ENCODE results near the gene KCTD4. TPM values are rescaled to one million over a fixed set of nuclear protein-coding genes. Genes with fewer than 3 reads are reported as not detected.

KCTD4 gene
- total RNA-seq, 1 donor from 2014 or later = not detected

- intact Hi-C loops (cut with micrococcal nuclease) = no loop called here
These were observed 15.6 kb downstream of the KCTD4 start for GRCh38 chr13:45185286-45185685.

GRCh38 chr13:45184693-45185092 is 16.2 kb downstream of the KCTD4 start:
- no peak overlapping the region for H3K27ac Mint-ChIP-seq
- no peaks in the 10 kb centered on the region for H3K9me3 Mint-ChIP-seq
- peaks cover 17% of the 10 kb centered on the region for H3K36me3 Mint-ChIP-seq (ENCODE audit: low read depth)
- no peak overlapping the region for H3K4me3 Mint-ChIP-seq (ENCODE audit: low read depth)
- no peak for DNase-seq (ENCODE audit: low spot score)
- H3K27me3 Mint-ChIP-seq (ENCODE audit: low read depth) = no peaks in the 10 kb centered on the region
- H3K4me1 Mint-ChIP-seq (ENCODE audit: low read depth) = peaks cover 7% of the 10 kb centered on the region
- intact Hi-C loops (cut with micrococcal nuclease) = no loop called here

More at GRCh38 chr13:45185286-45185685, 15.6 kb downstream of the KCTD4 start:
- Mint-ChIP-seq H3K27ac (no peak overlapping the region), H3K27me3 (ENCODE audit: low read depth) (no peaks in the 10 kb centered on the region), H3K4me3 (ENCODE audit: low read depth) (no peak overlapping the region), H3K36me3 (ENCODE audit: low read depth) (peaks cover 17% of the 10 kb centered on the region), H3K4me1 (ENCODE audit: low read depth) (peaks cover 7% of the 10 kb centered on the region), H3K9me3 (no peaks in the 10 kb centered on the region)
- DNase-seq (ENCODE audit: low spot score) = no peak

GRCh38 chr13:45180713-45181601 is 19.9 kb downstream of the KCTD4 start:
- Mint-ChIP-seq H3K36me3 (ENCODE audit: low read depth) (peaks cover 7% of the 10 kb centered on the region), H3K27ac (no peak overlapping the region), H3K27me3 (ENCODE audit: low read depth) (no peaks in the 10 kb centered on the region), H3K4me1 (ENCODE audit: low read depth) (peaks cover 20% of the 10 kb centered on the region), H3K9me3 (no peaks in the 10 kb centered on the region), H3K4me3 (ENCODE audit: low read depth) (no peak overlapping the region)
- intact Hi-C loops (cut with micrococcal nuclease) = no loop called here
- no peak for DNase-seq (ENCODE audit: low spot score)

- no peak overlapping the region for H3K27ac Mint-ChIP-seq
These were observed 20.5 kb downstream of the KCTD4 start for GRCh38 chr13:45180303-45180702.

GRCh38 chr13:45179428-45179827 is 21.4 kb downstream of the KCTD4 start:
- Mint-ChIP-seq H3K9me3 (no peaks in the 10 kb centered on the region), H3K36me3 (ENCODE audit: low read depth) (peaks cover 14% of the 10 kb centered on the region), H3K27ac (no peak overlapping the region), H3K4me1 (ENCODE audit: low read depth) (peaks cover 20% of the 10 kb centered on the region), H3K4me3 (ENCODE audit: low read depth) (no peak overlapping the region), H3K27me3 (ENCODE audit: low read depth) (no peaks in the 10 kb centered on the region)
- no peak for DNase-seq (ENCODE audit: low spot score)
- intact Hi-C loops (cut with micrococcal nuclease) = loop anchor here (5.0 kb wide), 1 partner anchor 662 kb away; no protein-coding TSS in a partner anchor

More at GRCh38 chr13:45180303-45180702, 20.5 kb downstream of the KCTD4 start:
- no peak overlapping the region for H3K4me3 Mint-ChIP-seq (ENCODE audit: low read depth)
- no peak for DNase-seq (ENCODE audit: low spot score)
- intact Hi-C loops (cut with micrococcal nuclease) = no loop called here
- no peaks in the 10 kb centered on the region for H3K27me3 Mint-ChIP-seq (ENCODE audit: low read depth)
- H3K4me1 Mint-ChIP-seq (ENCODE audit: low read depth) = peaks cover 20% of the 10 kb centered on the region
- no peaks in the 10 kb centered on the region for H3K9me3 Mint-ChIP-seq
- H3K36me3 Mint-ChIP-seq (ENCODE audit: low read depth) = peaks cover 7% of the 10 kb centered on the region

GRCh38 chr13:45178349-45179162 is 22.3 kb downstream of the KCTD4 start:
- no peak overlapping the region for H3K27ac Mint-ChIP-seq

GRCh38 chr13:45174478-45174877 is 26.4 kb downstream of the KCTD4 start:
- no peak for DNase-seq (ENCODE audit: low spot score)

More at GRCh38 chr13:45178349-45179162, 22.3 kb downstream of the KCTD4 start:
- Mint-ChIP-seq H3K9me3 (no peaks in the 10 kb centered on the region), H3K27me3 (ENCODE audit: low read depth) (no peaks in the 10 kb centered on the region), H3K36me3 (ENCODE audit: low read depth) (peaks cover 14% of the 10 kb centered on the region), H3K4me1 (ENCODE audit: low read depth) (peaks cover 20% of the 10 kb centered on the region), H3K4me3 (ENCODE audit: low read depth) (no peak overlapping the region)
- intact Hi-C loops (cut with micrococcal nuclease) = loop anchor here (5.0 kb wide), 1 partner anchor 661 kb away; no protein-coding TSS in a partner anchor
- no peak for DNase-seq (ENCODE audit: low spot score)

GRCh38 chr13:45168555-45168930 is 32.3 kb downstream of the KCTD4 start:
- no peak overlapping the region for H3K4me3 Mint-ChIP-seq (ENCODE audit: low read depth)
- no peaks in the 10 kb centered on the region for H3K9me3 Mint-ChIP-seq
- intact Hi-C loops (cut with micrococcal nuclease) = loop anchor here (5.0 kb wide), 1 partner anchor 46 kb away; the partner anchor contains the start of gene GTF2F2
- no peak overlapping the region for H3K27ac Mint-ChIP-seq
- peaks cover 5% of the 10 kb centered on the region for H3K4me1 Mint-ChIP-seq (ENCODE audit: low read depth)
- no peak for DNase-seq (ENCODE audit: low spot score)
- H3K36me3 Mint-ChIP-seq (ENCODE audit: low read depth) = peaks cover 22% of the 10 kb centered on the region
- H3K27me3 Mint-ChIP-seq (ENCODE audit: low read depth) = no peaks in the 10 kb centered on the region

More at GRCh38 chr13:45174478-45174877, 26.4 kb downstream of the KCTD4 start:
- intact Hi-C loops (cut with micrococcal nuclease) = no loop called here
- peaks cover 16% of the 10 kb centered on the region for H3K4me1 Mint-ChIP-seq (ENCODE audit: low read depth)
- no peaks in the 10 kb centered on the region for H3K9me3 Mint-ChIP-seq
- H3K4me3 Mint-ChIP-seq (ENCODE audit: low read depth) = no peak overlapping the region
- H3K27ac Mint-ChIP-seq = no peak overlapping the region
- peaks cover 18% of the 10 kb centered on the region for H3K36me3 Mint-ChIP-seq (ENCODE audit: low read depth)
- no peaks in the 10 kb centered on the region for H3K27me3 Mint-ChIP-seq (ENCODE audit: low read depth)

- no peaks in the 10 kb centered on the region for H3K9me3 Mint-ChIP-seq
- no peak overlapping the region for H3K4me3 Mint-ChIP-seq (ENCODE audit: low read depth)
- intact Hi-C loops (cut with micrococcal nuclease) = loop anchor here (5.0 kb wide), 1 partner anchor 46 kb away; the partner anchor contains the start of gene GTF2F2
- H3K27ac Mint-ChIP-seq = no peak overlapping the region
- peaks cover 22% of the 10 kb centered on the region for H3K36me3 Mint-ChIP-seq (ENCODE audit: low read depth)
- peaks cover 8% of the 10 kb centered on the region for H3K4me1 Mint-ChIP-seq (ENCODE audit: low read depth)
- H3K27me3 Mint-ChIP-seq (ENCODE audit: low read depth) = no peaks in the 10 kb centered on the region
- DNase-seq (ENCODE audit: low spot score) = no peak
These were observed 33.0 kb downstream of the KCTD4 start for GRCh38 chr13:45167611-45168554.

GRCh38 chr13:45166858-45167257 is 34.0 kb downstream of the KCTD4 start:
- H3K4me1 Mint-ChIP-seq (ENCODE audit: low read depth) = peaks cover 11% of the 10 kb centered on the region
- intact Hi-C loops (cut with micrococcal nuclease) = loop anchor here (5.0 kb wide), 1 partner anchor 45 kb away; the partner anchor contains the start of gene GTF2F2
- H3K36me3 Mint-ChIP-seq (ENCODE audit: low read depth) = peaks cover 19% of the 10 kb centered on the region
- H3K9me3 Mint-ChIP-seq = no peaks in the 10 kb centered on the region
- no peak overlapping the region for H3K27ac Mint-ChIP-seq
- no peaks in the 10 kb centered on the region for H3K27me3 Mint-ChIP-seq (ENCODE audit: low read depth)
- H3K4me3 Mint-ChIP-seq (ENCODE audit: low read depth) = no peak overlapping the region
- no peak for DNase-seq (ENCODE audit: low spot score)

- no peak overlapping the region for H3K27ac Mint-ChIP-seq
- no peak overlapping the region for H3K4me3 Mint-ChIP-seq (ENCODE audit: low read depth)
- H3K36me3 Mint-ChIP-seq (ENCODE audit: low read depth) = peaks cover 31% of the 10 kb centered on the region
- intact Hi-C loops (cut with micrococcal nuclease) = no loop called here
- DNase-seq (ENCODE audit: low spot score) = no peak
- H3K9me3 Mint-ChIP-seq = peaks cover 9% of the 10 kb centered on the region
- peaks cover 6% of the 10 kb centered on the region for H3K4me1 Mint-ChIP-seq (ENCODE audit: low read depth)
- no peaks in the 10 kb centered on the region for H3K27me3 Mint-ChIP-seq (ENCODE audit: low read depth)
These were observed 38.0 kb downstream of the KCTD4 start for GRCh38 chr13:45162821-45163220.

GRCh38 chr13:45162194-45162593 is 38.7 kb downstream of the KCTD4 start:
- Mint-ChIP-seq H3K36me3 (ENCODE audit: low read depth) (peaks cover 34% of the 10 kb centered on the region), H3K9me3 (peaks cover 13% of the 10 kb centered on the region), H3K4me3 (ENCODE audit: low read depth) (no peak overlapping the region), H3K27me3 (ENCODE audit: low read depth) (no peaks in the 10 kb centered on the region), H3K4me1 (ENCODE audit: low read depth) (peaks cover 6% of the 10 kb centered on the region), H3K27ac (no peak overlapping the region)
- intact Hi-C loops (cut with micrococcal nuclease) = no loop called here
- no peak for DNase-seq (ENCODE audit: low spot score)
